BJ (cell line): ENCODE data around the gene VPS18. TPM values are rescaled to one million over a fixed set of nuclear protein-coding genes. Genes with fewer than 3 reads are reported as not detected.

Source experiments
- CTCF ChIA-PET: fragments of 350-600 bp; formaldehyde crosslinking; extraction: SDS; loops from one replicate; lab custom pipeline; 2021; ENCODE audit warnings: antibody characterized with exemption, inconsistent platforms; lab: Yijun Ruan, JAX
- POLR2A ChIA-PET: fragments of 300-600 bp; sonication (Branson Sonifier 250); formaldehyde crosslinking; extraction: SDS; loops from one replicate; lab custom pipeline; 2021; ENCODE audit warnings: antibody characterized with exemption; lab: Charles Lee
- DNase-seq: peaks from one replicate; pipeline ENCODE4 v3.0.0-alpha.2; 2011; ENCODE audit warnings: low read depth
- H3K27me3 ChIP-seq: 2 replicates; pipeline ENCODE4 v1.6.0; 2011; ENCODE audit warnings: low read length; ENCODE audit not compliant: control insufficient read depth, insufficient read depth
- H3K36me3 ChIP-seq: 2 replicates; pipeline ENCODE4 v1.5.1; 2011; ENCODE audit warnings: low read length; ENCODE audit not compliant: control insufficient read depth, insufficient read depth
- H3K4me3 ChIP-seq: 2 replicates; pipeline ENCODE4 v1.5.1; 2011; ENCODE audit warnings: low read depth, mild to moderate bottlenecking, control low read depth, low read length
- CTCF ChIP-seq: IDR thresholded peaks from 2 replicates; pipeline ENCODE4 v1.5.1; 2011; ENCODE audit warnings: low read depth, mild to moderate bottlenecking, control low read depth, inconsistent platforms, low read length, moderate library complexity; ENCODE audit not compliant: insufficient read depth
- polyA plus RNA-seq: library from polyadenylated mRNA; depleted of rRNA; stranded (reverse); fragments of >200 nt; gene quantifications from 2 replicates; pipeline ENCODE4 v1.2.3, GENCODE V29; 2011

VPS18 gene
- polyA plus RNA-seq, 1 experiment, result 28.4 TPM

GRCh38 chr15:40875991-40876730 lies 18.1 kb upstream of the VPS18 start:
- H3K27me3 ChIP-seq, result peaks cover 6% of the 10 kb centered on the region
- POLR2A ChIA-PET, result no interaction called here
- TF ChIP-seq CTCF, result no peak
- CTCF ChIA-PET, result interaction anchor here (0.6 to 8.0 kb wide), 6 partner anchors 8 to 353 kb away, joined by 3 to 71 read pairs (median 4); no protein-coding TSS in a partner anchor
- H3K36me3 ChIP-seq, result no peaks in the 10 kb centered on the region
- DNase-seq, result no peak
- no peak overlapping the region for H3K4me3 ChIP-seq

GRCh38 chr15:40877694-40878093 lies 16.6 kb upstream of the VPS18 start:
- Histone ChIP-seq H3K27me3 (peaks cover under 1% of the 10 kb centered on the region), H3K36me3 (no peaks in the 10 kb centered on the region), H3K4me3 (no peak overlapping the region)
- ChIA-PET POLR2A (no interaction called here), CTCF (interaction anchor here (4.9 to 8.0 kb wide), 2 partner anchors 14 to 19 kb away, joined by 33 to 71 read pairs; no protein-coding TSS in a partner anchor)
- no peak for DNase-seq
- no peak for TF ChIP-seq CTCF

- Histone ChIP-seq H3K36me3 (no peaks in the 10 kb centered on the region), H3K4me3 (no peak overlapping the region), H3K27me3 (no peaks in the 10 kb centered on the region)
- no peak for TF ChIP-seq CTCF
- DNase-seq, result no peak
- CTCF ChIA-PET, result interaction anchor here (1.0 to 8.0 kb wide), 3 partner anchors 13 to 20 kb away, joined by 6 to 71 read pairs (median 33); partner anchors contain the start of gene VPS18
- POLR2A ChIA-PET, result no interaction called here
Observed at GRCh38 chr15:40878785-40879184, 15.5 kb upstream of the VPS18 start.

- ChIA-PET CTCF (interaction anchor here (0.6 to 8.0 kb wide), 5 partner anchors 8 to 303 kb away, joined by 4 to 71 read pairs (median 7); no protein-coding TSS in a partner anchor), POLR2A (no interaction called here)
- no peak overlapping the region for H3K4me3 ChIP-seq
- H3K36me3 ChIP-seq, result no peaks in the 10 kb centered on the region
- no peaks in the 10 kb centered on the region for H3K27me3 ChIP-seq
- DNase-seq, result no peak
- TF ChIP-seq CTCF, result no peak
Observed at GRCh38 chr15:40879609-40880008, 14.6 kb upstream of the VPS18 start.

GRCh38 chr15:40881351-40881750 lies 12.9 kb upstream of the VPS18 start:
- no peaks in the 10 kb centered on the region for H3K36me3 ChIP-seq
- H3K4me3 ChIP-seq, result no peak overlapping the region
- POLR2A ChIA-PET, result no interaction called here
- DNase-seq, result no peak
- no peaks in the 10 kb centered on the region for H3K27me3 ChIP-seq
- CTCF ChIA-PET, result interaction anchor here (0.6 to 8.0 kb wide), 7 partner anchors 8 to 42 kb away, joined by 3 to 71 read pairs (median 7); partner anchors contain the start of gene VPS18
- TF ChIP-seq CTCF, result no peak
